Stomach (tissue), 4 donors: ENCODE results near the gene RPN2.

Experiments used
- CTCF ChIP-seq, 7 experiments: fragments of 450-650 bp in 4 of 7; fragments of 200-600 bp in 3 of 7; sonication (generic) in 3 of 7; IDR thresholded peaks; one replicate each; pipeline ENCODE4 v1.5.1; 2016 to 2019; ENCODE audit warnings: antibody characterized with exemption in 7 of 7, control low read depth in 2 of 7, mild to moderate bottlenecking in 1 of 7
- EP300 ChIP-seq: sonication (generic); formaldehyde crosslinking; IDR thresholded peaks from one replicate; pipeline ENCODE4 v1.6.1; 2017; ENCODE audit warnings: antibody characterized with exemption

GRCh38 chr20:37243937-37244571, 64.9 kb downstream of the RPN2 start:
- TF ChIP-seq CTCF (IDR thresholded peaks at IDR 0.05) (no peak), EP300 (no peak)
